Neural progenitor cell (in vitro differentiated cells): ENCODE results near the gene DSCAML1.

Experiments used
- CTCF ChIP-seq: fragments of 200-600 bp; sonication (generic); IDR thresholded peaks from 2 replicates; pipeline ENCODE4 v1.5.1; 2017; ENCODE audit warnings: antibody characterized with exemption, mild to moderate bottlenecking
- EZH2 ChIP-seq: fragments of 200-600 bp; sonication (generic); IDR thresholded peaks from 2 replicates; pipeline ENCODE4 v1.6.1; 2017; ENCODE audit warnings: antibody characterized with exemption, mild to moderate bottlenecking, moderate library complexity

GRCh38 chr11:117686711-117687110, 110.3 kb downstream of the DSCAML1 start:
- no peak for TF ChIP-seq EZH2
- no peak for TF ChIP-seq CTCF
